Islet precursor cell (in vitro differentiated cells): Measurements from ENCODE around the gene DRG2.

Experiments
- DNase-seq: peaks from one replicate; pipeline ENCODE4 v3.0.0-alpha.2; 2018

DRG2 gene, protein sequence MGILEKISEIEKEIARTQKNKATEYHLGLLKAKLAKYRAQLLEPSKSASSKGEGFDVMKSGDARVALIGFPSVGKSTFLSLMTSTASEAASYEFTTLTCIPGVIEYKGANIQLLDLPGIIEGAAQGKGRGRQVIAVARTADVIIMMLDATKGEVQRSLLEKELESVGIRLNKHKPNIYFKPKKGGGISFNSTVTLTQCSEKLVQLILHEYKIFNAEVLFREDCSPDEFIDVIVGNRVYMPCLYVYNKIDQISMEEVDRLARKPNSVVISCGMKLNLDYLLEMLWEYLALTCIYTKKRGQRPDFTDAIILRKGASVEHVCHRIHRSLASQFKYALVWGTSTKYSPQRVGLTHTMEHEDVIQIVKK

DNA sequence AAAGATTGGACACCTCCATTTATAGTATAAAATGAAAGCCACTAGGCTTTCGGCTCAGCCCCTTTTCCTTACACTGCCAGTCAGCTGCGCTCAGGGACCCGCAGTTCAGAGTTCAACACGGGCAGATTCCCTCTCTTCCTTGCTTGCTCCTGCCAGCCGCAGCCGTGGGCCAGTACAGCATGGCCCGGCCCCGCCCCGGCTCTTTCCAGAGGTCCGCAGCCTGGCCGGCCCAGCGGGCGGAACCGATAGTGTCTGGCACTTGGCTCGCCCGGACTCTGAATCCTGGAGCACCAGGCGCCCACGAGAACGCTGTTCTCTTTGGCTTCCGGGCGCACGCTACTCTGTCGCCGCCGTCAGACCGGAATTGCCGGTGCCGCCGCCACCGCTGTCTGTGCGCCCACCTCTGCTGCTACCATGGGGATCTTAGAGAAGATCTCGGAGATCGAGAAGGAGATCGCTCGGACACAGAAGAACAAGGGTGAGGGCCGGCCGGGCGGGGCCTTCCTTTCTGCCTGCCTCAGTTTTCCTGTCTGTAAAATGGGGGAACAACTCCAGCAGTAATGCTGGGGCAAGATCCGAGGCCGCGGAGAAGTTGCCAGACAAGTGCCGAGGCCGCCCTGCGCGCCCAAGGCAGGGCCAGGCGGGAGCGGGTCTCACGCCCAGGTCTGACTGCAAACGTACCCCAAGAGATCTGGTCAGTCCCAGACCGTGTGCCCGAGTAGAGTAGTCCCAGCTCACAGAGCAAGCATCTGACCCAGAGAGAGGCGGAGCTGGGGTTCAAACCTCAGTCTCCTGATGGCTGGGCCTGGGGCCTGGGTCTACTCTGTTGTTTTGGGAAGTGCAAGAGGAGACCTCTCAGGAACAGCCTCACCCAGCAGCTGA is at the start of gene DRG2:
TSS of gene DRG2 (plus strand) at position 339 of the 882 bp plus-strand sequence. CDS start at position 415, 76 bp downstream.
- DNase-seq = peak; percentile 99

DNA sequence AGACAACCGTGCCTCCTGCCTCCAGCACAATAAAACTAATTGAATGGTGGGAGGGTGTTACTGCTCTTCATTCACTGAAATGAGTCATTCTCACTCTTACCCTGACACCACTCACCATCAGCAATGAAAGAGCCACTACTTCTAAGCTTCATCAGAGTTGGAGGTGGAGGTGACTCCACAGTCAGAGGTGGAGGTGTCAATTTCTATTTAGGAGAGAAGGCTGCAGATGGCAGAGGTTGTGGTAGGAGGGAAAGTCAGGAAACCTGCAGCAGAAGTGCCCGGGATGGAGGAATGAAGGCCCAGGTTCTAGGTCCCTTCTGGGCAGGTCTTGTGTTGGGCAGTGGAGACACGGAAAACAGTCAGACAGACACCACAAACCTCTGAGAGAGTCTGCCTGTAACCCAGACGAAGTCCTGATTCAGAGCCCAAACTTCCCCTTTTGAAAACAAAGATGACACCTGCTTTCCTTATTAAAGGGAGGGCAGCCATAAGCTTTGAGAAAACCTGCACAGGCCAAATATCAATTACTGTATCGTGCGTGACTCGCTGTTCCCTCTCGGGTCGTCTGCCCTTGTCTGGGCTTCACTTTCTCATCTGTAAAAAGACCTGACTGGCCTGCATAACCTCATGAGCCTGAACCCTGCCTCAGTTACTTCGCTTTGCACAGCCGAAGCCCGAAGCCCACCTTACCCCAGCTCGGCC is 49.4 kb upstream of the DRG2 start:
- peak; percentile 52 for DNase-seq

DNA sequence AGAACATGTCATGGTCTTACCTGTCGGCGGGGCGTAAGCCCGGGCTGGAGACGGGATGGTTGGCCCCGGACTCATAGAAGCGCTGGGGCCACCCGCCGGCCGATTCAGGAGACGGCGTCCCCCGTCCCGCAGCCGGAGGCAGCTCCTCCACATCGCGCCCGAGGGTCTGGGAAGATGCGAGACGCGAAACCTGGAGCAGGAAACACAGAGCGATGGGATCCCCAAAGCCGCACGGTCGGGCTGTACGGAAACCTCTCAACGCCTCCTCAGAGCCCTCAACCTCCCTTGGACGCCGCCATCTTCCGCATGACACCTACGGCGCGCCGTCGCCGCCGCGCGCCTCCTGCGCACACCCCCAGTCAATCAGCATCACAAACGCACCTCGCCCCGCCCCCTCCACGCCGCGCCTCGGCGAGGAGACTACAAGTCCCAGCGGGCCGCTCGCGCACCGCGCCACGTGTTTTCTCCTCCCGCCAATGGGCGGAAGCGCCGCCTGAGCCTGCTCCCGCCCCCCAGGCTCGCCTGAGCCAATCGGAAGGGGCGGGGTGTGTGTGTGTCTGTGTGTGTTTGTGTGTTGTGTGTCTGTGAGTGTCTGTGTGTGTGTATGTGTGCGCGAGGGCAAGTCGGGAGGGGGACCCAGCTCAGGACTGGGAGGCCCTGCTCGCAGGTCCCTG is 48.8 kb upstream of the DRG2 start, which contains the start of the genes ATPAF2 and GID4:
TSS of gene ATPAF2 (minus strand) at position 308 of the 674 bp plus-strand sequence. CDS start at position 153, 155 bp downstream.
TSS of gene GID4 (plus strand) at position 548 of the 674 bp plus-strand sequence. CDS start at position 605, 57 bp downstream.
- peak; percentile 100 for DNase-seq

DNA sequence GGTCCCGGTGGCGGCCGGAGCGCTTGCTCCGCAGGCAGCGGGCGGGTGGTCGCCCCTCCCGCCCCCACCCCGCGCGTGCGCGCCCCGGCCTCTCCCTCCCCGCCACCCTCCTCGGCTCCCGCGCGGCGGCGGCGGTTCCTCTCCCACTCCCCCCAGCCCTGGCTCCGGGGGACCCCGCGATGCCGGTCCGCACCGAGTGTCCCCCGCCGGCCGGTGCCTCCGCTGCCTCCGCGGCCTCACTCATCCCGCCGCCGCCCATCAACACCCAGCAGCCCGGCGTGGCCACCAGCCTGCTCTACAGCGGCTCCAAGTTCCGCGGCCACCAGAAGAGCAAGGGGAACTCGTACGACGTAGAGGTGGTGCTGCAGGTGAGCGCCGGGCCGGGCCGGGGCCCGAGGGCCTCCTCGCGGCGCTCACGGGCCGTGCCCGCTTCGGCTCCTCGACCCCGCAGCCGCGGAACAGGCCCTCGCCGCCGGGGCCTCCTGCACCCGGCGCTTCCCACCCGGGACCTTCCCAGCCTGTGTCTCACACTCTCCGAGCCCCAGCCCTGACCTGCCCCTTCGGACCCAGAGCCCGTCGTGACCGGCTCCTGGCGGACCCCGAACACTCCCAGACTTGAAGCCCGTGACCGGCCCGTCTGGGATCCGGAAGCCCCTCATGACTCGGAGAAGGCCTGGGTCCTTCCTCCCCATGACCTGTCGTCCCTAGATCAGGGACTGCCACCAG is 48.0 kb upstream of the DRG2 start:
- peak; percentile 83 for DNase-seq

DNA sequence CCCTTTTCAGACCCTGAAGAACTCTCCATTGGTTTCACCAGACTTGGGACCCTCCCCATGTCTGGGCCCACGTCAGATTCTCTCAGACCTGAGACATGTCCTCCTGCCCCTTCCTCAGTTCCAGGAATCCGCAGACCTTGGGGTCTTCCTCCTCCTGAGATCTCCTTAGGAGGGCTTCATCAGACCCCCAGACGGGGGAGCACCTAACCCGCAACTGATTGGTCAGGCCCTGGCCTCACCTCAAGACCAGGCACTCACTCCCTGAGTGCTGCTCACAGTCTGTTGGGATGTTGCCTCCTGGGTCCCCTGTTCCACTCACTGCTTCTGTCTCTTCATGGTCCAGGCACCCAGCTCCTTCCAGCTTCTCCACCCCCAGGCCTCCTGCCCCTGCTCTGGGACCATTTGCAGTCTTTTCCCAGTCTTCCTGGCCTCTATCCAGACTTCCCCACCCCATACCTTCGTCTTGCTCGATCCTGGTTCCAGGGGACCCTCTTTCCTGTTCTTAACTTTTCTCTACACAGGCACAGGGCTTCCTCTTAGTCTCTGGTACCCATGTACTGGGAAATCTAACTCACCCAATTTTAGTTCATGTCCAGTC is 47.4 kb upstream of the DRG2 start:
- DNase-seq = peak; percentile 60

DNA sequence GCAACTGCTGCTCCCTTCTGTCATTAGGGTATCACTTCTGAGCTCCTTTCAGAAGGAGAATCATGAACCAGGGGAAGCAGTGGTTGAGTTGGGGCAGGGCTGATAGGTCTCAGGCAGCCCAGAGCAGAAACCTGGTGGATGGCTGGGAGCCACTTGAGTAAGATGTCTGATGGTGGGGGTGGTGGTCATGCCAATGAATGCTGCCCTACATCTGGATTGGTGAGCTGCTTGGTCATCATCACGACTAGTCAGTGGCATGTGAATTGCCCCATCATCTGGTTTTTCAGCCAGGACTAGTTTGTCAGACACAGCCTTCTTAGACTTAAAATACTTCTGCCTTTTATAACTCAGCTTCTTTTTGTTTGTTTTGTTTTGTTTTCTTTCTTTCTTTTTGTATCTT is 46.0 kb upstream of the DRG2 start:
- peak; percentile 61 for DNase-seq

DNA sequence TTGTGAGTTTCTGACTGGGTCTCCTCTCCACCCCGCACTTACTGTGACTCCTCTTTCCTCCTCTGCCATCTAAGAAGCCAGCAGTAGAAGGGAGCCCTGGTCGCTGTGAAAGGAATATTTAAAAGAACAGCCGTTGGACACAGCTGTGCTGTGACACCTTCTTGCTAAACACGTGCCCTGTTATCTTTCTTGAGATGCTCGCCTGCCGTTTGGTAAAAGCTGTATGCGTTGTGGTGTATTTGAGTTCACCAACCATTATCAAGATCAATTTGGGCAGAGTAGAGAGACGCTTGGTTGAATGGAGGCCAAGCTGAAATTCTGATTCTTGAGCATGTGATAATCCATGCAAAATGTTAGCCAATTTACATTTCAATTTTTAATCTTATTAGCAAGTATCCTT is 44.8 kb upstream of the DRG2 start:
- no peak for DNase-seq

DNA sequence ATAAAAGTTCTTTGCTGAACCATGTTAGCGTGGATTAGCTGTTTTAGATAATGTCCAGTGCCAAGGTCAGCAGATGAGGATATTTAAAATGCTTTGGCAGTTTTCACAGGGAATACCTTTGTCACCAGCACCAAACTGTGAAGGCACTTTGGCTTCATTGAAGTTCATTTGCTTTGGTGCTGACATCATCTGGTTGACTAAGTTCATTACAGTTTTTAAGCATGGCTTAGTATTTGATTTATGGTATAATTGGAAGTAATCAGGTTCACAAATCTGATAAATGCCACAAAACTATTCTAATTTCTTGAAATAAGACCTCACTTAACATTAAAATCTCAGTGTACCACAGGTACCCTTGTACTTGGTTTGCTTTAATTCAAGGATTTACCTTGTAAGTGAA is 44.3 kb upstream of the DRG2 start:
- no peak for DNase-seq

DNA sequence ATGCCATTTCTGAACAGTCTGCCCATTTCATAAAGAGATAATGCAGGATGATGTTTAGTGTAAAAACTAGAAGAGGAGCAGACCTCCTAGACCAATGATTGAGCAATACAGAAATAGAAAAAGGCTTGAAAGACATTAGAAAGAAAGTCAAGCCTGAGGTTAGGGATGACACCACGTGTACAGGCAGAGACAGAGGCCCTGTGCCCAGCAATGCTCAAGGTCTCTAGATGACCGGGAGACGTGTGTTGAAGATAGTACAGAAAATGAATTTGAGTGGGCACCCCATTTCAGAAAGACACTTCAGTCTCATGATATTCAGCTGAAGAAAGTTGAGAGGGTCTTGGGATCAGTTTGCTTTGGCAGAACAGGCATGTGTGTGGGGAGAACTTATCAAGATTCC is 43.1 kb upstream of the DRG2 start:
- DNase-seq = no peak

DNA sequence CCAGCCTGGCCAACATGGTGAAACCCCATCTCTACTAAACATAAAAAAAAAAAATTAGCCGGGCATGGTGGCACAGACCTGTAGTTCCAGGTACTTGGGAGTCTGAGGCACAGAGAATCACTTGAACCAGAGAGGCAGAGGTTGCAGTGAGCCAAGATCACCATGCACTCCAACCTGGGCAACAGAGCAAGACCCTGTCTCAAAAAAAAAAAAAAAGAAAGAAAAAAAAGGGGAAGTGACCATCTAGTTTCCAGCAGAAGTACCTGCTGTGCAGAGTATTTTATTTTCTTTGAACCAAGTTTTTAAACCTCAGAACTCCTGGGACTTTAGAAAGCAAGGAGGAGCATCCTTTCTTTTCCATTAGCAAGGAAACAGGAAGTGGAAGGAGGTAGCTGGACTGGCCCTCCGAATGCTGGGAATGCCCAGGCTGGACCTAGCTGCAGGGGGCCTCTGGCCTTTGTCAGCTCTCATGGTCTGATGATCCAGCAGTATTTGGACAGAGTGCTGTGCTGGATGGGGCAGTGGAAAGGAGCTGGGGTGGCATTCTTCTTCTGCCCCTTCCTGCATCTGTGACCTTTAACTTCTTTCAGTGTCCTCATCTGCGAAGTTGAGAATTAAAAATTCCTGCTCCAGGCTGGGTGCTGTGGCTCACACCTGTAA is 41.9 kb upstream of the DRG2 start:
- DNase-seq = no peak

DNA sequence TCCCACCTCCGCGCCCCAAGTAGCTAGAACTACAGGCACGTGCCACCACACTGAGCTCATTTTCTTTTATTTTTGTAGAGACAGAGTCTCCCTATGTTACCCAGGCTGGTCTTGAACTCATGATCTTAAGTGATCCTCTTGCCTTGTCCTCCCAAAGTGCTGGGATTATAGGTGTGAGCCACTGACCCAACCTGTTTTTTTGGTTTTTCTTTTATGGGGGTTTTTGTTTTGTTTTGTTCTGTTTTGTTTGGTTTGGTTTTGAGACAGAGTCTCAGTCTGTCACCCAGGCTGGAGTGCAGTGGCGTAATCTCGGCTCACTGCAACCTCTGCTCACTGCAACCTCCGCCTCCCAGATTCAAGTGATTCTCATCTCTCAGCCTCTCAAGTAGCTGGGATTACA is 32.2 kb upstream of the DRG2 start:
- DNase-seq = no peak

DNA sequence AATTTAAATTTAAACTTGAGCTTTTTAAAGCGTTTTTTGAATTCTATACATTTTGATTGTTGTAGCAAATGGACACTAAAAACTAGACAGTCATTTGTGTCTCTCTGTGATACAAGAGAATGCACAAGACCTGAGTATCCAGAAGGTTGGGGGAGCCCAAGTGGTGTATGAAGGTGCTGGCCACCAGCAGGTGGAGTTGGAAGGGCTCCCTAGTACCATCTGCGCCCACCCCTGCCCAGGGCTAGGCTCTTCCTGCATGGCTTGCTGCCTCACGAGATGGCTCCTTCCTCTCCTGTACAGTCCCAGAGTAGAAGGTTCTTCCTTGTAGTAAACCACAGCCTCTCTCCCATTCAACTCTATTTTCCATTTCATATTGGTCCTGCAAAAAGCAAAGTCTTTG is 31.5 kb upstream of the DRG2 start:
- DNase-seq = no peak

DNA sequence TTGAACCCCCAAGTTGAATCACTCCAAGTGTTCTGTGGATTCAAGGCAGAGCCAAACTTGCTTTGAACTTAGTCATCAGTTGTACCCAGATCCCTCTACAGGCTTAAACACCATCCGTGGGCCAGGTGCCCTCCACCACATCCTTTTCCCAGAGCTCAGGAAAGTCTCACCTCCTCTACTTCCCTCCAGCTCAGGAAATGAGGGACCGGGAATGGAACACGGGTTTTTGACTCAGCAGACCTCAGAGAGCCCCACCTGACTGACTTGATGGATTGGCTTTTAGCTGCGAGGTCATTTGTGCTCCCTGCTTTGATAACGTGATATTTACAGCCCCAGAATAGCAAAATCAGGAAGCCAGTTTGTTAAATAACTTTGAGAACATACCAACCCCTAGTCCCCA is 28.5 kb upstream of the DRG2 start:
- no peak for DNase-seq

DNA sequence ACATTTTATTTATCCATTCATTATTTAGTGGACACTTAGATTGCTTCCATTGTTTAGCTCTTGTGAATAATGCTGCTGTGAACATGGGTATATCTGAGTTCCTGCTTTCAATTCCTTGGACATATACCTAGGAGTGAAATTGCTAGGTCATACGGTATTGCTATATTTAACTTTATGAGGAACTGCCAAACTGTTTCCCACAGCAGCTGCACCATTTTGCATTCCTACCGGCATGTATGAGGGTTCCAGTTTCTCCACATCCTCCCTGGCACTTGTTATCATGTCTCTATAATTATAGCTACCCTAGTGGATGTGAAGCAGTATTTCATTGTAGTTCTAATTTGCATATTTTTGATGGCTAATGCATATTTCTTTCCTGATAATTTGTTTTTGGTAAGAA is 23.7 kb upstream of the DRG2 start:
- no peak for DNase-seq

DNA sequence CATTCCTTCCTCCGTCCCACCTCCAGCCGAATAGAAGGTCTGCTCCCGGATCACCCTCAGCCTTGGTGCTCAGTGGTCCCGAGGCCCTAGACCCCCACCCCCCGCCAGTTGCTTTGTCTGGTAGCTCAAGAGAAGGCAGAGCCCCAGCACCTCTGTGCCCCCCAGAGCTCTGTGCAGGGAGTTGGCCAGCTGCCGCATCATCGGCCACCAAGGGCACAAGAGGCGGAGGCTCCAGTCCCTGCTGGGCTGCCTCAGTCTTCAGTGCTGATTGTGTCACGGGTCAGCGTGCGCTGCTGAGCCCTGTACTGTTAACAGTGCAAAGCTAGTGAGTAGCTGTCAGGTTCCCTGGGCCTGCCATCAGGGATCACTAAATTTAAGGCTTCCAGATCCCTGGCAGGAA is 22.2 kb upstream of the DRG2 start:
- no peak for DNase-seq

DNA sequence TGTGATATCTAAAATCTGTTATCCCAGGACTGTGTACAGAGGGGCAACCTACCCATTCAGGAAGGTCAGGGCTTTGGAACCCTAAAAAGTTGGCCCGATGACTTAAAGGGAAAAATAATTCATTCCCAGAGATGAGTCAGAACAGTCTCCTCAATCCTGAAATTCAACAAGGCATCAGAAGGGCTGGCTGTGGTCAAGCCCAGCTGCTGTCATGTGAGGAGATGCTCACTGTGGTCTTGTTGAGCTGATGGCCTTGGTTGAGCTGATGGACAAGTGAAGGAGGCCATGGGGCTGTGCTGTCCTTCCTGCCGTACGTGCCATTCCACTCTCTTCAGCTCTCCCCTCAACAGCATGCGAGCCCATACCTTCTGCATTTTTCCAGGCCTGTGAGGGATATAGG is 20.9 kb upstream of the DRG2 start:
- no peak for DNase-seq

DNA sequence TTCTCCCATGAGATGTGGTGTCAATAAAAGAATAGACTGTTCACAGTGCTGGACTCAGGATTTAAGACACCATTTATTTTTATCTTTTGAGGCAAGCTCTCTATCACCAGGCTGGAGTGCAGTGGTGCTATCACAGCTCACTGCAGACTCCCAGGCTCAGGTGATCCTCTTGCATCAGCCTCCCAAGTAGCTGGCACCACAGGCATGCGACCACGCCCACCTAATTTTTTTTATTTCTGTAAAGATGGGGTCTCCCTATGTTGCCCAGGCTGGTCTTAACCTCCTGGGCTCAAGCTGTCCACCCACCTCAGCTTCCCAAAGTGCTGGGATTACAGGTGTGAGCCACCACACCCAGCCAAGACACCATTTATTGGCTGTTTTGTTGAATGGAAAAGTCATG is 18.6 kb upstream of the DRG2 start:
- no peak for DNase-seq

DNA sequence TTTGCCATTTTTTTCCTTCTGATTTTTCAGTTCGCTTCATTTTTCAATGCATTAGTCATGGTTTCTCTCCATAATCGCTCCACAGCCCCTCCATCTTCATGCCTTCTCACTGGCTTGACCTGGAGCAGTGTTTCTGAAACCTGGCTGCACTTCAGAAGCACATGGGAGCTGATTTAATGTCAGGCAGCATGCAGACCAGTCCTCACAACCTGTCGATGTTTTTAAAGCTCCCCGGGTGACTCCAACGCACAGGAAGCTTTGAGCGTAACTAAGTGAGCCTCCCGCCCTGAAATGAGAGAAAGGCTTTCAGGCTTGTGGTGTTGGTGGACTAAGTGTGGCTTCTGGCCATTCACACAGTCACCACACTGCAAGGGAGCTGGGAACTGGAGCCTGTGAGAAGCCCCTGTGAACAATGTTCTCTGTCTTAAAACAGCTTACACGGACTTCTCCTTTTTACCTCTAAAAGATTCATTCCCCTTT is 16.8 kb upstream of the DRG2 start:
- peak; percentile 74 for DNase-seq

DNA sequence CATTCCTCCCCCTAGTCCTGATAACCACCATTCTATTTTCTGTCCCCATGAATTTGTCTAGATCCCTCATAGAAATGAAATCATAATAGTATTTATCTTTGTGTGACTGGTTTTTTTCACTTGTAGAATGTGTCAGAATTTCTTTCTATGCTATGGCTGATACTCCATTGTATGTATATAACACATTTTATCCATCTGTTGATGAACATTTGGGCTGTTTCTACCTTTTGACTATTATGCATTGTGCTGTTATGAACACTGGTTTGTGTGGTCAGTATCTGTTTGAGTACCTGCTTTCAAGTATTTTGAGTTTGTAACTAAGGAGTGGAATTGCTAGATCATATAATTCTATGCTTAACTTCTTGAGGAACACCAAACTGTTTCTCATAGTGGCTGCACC is 16.0 kb upstream of the DRG2 start:
- no peak for DNase-seq

DNA sequence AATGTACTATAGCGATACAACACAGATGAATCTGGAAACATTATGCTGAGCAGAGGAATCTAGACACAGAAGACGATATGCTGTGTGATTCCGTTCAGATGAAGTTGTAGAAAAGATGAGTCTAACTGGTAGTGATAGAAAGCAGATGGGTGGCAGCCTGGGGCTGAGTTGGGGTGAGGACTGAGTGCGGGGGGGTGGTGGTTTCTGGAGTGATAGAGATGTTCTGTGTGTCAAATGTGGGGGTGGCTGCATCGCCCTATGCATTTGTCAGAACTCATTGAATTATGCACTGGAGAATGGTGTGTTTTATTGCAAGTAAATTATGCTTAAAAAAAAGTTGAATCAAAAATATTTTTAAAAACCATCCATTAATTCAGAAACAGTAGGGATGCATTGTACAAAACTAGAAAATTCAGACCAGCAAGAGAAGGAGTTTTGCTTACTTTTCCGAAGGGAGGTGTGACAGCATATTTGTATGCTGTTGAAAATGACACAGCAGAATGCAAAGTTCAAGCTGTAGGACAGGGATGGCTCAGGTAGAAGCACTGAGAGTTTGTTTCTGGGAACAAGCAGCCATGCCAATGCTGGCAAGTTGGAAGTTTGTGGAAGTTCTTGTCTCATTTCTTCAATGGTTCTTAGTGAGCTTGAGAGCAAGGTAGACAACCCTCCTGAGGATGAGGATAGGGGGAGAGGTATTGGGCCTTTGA is 13.0 kb upstream of the DRG2 start:
- no peak for DNase-seq
